NCI-H82 (cell line): ENCODE data around the gene CYP4F8.

ENCODE experiments used
- DNase-seq: peaks from one replicate; lab custom pipeline; 2025; lab: John Stamatoyannopoulos, UW

Gene CYP4F8

DNA sequence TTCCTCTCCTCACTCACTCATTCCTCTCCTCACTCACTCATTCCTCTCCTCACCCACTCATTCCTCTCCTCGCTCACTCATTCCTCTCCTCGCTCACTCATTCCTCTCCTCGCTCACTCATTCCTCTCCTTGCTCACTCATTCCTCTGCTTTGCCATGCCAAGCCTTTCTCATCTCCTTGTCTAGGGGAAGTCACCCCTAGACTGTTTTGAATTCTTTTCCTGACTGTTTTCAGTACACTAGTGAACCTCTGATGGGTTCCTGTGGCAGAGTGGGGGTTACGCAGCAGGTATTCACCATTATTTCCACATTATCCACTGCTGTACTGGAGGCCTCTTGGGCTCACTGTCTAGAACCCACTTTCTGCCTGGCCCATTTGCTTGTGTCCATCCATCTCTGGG is 1.2 kb downstream of the CYP4F8 start:
- DNase-seq, result no peak

DNA sequence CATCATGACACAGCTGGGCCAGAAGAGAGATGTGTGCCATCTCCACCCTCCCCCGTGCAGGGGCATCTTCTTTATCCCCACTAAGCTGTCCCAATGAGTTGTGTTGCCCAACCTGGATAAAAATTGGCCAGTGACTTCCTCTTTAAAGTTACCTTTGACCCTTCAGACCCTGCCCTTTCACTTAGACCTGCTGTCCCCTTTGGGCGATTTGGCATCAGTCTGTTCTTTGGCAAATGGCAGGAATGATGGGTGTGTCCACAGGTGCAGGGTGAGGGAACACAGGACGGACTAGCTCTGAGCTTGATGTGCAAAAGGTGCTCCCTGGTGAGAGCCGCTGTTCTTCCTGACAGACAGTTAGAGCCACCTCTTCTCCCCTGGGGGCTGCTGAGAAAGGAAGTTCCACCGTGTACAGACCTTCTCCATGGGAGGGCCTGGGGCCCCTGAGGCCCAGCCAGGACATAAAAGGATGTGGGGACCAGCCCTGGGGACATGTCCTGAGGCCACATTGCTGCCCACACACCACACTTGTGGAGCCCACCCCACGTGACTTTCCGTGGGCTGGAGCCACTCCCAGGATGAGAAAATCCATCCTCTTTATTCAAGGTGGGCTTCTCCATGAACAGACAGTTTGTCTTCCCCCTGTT is 1.7 kb downstream of the CYP4F8 start:
- DNase-seq, result no peak

DNA sequence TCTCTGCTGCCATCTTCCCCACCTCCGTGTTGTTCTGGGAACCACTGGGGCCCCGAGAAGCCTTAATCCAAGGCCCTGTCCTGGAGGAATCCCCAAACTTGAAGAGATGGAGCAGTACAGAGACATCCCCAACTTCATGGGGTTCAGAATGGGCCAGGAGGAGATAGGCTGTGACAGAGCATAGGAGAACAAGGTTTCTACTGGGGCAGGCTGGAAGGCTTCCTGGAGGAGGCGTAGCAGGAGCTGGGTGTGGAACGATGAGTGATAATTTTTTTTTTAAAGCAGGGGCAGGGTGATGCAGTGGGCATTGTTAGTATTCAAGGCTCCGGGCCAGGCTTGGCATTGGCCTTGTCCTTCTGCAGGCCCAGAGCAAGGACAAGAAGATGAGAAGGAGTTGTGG is 3.3 kb downstream of the CYP4F8 start:
- no peak for DNase-seq

DNA sequence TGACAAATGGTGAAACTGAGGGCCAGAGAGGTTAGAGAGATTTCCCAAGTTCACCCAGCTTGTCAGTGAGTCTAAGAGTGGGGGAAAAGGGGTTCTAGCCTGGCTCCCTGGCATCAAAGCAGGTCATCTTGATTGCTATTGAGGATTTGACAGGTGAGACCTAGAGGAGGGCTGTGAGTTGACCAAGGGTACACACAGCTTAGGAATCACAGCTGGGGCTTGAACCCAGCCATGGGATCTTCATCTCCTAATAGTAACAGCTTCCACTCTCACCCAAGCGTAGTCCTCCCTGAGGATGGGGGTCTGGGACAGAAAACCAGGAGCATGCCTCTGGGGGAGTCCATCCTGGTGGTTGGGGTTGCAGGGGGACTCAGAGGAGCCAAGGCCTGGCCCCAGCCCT is 6.8 kb downstream of the CYP4F8 start:
- DNase-seq, result no peak

DNA sequence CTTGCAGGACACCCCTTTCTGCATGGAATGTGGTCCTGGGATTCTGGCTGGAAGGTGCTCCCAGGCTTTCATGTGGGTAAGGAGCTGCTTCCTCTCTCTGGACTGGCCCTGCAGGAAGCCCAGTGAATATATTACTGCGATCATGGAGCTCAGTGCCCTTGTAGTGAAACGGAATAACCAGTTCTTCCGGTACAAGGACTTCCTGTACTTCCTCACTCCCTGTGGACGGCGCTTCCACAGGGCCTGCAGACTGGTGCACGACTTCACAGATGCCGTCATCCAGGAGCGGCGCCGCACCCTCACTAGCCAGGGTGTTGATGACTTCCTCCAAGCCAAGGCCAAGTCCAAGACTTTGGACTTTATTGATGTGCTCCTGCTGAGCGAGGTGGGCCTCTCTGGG is 8.0 kb downstream of the CYP4F8 start:
- DNase-seq, result no peak

DNA sequence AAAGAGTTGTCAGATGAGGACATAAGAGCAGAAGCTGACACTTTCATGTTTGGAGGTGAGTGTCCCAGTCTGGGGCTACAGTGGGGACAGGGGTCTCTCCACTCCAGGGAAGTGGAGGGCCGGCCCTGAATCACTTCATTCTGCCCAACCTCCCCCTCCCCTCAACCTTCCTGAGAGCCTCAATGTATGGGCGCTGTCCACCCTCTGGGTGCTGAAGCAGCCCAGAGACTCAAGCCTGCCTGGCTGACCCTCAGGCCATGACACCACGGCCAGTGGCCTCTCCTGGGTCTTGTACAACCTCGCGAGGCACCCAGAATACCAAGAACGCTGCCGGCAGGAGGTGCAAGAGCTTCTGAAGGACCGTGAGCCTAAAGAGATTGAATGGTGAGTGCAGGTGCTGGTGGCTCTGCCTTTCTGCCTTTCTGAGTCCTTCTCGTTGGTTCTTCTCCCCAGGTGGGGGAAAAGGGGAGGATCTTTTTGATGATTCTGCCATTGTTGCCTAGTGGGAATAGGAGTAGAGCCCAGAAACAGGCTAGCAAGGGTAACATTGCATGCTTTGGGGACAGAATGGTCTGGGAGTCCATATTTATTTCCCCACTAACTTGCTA is 8.8 kb downstream of the CYP4F8 start:
- no peak for DNase-seq

DNA sequence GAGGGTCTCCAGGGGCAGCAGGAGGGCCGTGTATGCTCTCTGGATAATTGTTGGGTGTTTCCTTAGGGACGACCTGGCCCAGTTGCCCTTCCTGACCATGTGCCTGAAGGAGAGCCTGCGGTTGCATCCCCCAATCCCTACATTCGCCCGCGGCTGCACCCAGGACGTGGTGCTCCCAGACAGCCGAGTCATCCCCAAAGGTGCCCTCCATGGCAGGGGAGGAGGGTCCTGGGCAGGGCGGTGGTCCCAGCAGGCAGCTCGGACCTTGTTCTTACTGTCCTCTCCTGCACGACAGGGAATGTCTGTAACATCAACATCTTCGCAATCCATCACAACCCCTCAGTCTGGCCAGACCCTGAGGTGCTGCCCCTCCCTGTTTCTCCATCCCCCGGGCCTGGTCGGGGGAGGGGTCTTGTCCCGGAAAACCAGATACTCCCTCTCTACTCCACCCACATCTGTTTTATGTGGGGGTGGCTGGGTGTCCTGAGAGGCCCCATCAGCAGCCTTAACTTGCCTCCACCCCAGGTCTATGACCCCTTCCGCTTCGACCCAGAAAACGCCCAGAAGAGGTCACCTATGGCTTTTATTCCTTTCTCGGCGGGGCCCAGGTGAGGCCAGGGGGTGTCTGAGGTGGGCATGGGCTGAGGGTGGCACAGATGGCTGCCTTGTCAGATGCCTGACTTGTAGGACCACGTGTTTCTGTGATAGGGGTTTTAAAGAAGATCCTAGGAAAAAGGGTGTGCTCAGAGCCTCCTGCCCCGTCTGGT is 13.4 kb downstream of the CYP4F8 start:
- no peak for DNase-seq

DNA sequence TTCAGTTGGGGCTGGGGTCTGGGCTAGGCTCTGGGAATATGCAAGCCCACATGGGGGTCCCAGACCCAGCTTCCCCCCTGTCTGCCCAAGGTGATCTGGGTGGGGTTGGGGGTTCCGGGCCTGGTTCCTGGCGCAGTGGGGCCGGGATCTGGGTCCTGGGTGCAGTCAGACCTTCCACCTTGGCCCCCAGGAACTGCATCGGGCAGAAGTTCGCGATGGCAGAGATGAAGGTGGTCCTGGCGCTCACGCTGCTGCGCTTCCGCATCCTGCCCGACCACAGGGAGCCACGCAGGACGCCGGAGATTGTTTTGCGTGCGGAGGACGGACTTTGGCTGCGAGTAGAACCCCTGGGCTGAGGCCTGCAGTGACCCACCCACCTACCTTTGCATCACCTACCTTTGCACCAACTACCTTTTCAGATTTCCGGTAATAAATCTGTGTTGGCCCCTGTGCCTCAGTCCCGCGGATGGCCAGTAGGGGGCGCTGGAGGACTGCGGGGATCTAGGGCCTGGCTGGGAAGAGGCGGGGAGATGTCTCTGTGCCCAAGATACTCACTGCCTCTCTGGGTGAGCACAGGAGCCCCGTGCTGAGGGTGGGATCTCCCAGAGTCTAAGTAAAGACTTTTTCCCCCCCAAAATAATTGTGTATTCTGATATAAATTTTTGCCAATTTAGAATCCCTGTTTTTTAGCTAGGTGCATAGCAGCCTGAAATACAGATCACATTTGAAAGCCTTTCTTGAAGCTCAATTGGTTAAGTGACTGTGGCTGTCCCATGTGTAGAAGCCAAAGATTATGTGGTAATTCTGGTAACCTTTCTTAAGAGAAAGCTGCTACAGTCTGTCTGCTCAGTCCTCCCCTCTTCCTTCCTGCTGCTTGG is 14.2 kb downstream of the CYP4F8 start:
- DNase-seq, result peak; percentile 84

DNA sequence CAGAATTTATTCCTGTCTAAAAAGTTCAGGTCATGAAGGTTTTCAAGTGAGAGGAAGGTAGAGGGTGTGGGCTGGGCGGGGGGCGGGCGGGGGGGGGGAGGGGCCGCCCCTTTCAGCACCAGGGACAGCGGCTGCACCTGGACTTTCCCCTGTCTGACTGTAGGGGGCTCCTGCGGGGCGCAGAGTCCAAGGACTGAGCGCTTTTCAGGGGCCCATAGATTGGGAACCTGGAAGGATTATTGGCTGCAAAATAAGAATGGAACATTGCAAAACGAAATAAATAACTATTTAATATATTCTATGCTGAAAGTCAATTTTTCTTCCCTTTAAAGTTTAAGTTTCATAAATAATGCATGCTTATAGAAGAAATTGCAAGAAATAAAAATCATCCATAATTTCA is 16.8 kb downstream of the CYP4F8 start:
- peak; percentile 50 for DNase-seq

DNA sequence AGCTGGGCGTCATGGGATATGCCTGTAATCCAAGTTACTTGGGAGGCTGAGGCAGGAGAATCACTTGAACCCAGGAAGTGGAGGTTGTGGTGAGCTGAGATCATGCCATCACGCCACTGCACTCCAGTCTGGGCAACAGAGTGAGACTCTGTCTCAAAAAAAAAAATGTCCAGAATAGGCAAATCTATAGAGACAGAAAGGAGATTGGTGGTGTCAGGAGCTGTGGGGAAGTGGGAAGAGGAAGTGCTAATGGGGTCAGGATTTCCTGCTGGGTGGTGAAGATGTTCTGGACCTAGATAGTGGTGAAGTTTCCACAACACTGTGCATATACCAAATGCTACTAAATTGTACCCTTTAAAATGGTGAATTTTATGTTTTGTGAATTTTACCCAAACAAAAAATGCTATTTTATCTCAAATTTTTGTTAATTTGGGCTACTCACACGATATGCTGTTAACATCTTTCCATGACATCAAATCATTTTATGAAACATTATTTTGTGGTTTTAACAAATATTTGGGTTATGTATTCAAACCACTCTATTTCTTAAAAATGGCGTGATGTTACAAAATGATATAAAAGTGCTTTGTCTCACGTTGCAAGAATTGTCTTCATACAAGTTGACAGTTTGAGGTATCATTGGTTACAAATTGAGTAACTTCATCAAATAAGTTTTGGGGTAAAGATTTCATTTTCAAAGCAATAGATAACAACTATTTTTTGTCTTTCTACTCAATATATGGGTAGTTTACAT is 18.2 kb downstream of the CYP4F8 start:
- DNase-seq, result no peak

DNA sequence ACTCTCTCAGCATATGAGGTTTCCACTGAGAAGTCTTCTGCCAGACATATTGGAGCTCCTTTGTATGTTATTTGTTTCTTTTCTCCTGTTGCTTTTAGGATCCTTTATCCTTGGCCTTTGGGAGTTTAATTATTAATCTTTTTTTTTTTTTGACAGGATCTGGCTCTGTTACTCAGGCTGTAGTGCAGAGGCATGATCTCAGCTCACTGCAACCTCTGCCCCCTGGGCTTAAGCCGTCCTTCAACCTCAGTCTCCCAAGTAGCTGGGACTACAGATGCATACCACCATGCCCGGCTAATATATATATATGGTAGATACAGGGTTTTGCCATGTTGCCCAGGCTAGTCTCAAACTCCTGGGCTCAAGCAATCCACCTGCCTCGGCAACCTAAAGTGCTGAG is 19.1 kb downstream of the CYP4F8 start:
- no peak for DNase-seq

DNA sequence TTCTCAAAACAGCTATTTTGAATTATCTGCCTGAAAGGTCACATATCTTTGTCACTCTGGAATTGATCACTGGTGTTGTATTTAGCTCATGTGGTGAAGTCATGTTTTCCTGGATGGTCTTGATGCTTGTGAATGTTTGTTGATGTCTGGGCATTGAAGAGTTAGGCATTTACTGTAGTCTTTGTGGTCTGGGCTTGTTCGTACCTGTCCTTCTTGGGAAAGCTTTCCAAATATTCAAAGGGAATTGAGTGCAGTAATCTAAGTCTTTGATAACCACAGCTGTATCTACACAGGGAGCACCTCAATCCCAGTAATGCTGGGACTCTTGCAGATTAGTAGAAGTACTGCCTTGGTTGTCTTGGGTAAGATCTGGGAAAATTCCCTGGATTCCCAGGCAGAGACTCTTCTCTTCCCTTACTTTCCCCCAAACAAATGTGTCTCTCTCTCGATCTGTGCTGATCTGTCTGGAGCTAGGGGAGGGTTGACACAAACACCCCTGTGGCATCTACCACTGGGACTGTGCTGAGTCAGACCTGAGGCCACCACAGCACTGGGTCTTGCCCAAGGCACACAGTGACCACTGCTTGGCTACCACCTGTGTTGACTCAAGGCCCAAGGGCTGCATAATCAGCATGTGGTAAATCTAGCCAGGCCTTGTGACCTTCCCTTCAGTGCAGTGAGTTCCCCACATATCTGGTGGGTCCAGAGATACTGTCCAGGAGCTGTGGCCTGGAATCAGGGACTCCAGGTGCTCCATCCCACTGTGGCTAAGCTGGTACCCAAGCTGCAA is 20.2 kb downstream of the CYP4F8 start:
- no peak for DNase-seq

DNA sequence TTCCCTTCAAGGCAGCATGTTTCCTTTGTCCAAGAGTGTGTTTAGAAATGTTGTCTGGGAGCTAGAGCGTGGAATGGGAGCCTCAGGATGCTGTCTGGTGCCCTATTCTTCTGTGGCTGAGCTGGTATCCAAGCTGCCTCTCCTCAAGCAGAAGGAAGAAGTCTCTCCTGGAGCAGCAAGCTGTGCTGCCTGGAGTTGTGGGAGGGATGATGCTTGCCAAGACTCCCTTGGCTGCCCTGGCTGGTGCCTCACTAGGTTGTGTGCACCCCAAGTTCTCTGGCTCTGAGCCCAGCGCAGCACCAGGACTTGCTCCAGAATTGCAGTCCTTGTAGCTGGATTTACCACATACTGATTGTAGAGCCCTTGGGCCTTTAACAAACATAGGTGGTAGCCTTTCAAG is 21.0 kb downstream of the CYP4F8 start:
- DNase-seq, result no peak

DNA sequence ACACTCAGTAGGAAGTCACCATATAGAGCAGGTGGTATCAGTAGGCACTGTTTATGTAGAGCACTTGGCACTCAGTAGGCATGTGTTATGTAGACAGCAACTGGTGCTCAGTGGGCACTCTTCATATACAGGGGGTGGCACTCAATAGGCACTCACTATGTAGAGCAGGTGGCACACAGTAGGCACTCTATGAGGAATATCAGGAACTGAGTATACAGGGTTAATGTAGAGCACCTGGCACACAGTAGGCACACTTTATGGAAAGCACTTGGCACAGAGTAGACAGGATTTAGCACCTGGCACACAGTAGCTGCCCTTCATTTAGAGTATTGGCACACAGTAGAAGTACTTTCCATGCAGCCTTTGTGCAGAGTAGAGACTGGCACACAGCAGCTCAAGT is 24.6 kb downstream of the CYP4F8 start:
- DNase-seq, result no peak

DNA sequence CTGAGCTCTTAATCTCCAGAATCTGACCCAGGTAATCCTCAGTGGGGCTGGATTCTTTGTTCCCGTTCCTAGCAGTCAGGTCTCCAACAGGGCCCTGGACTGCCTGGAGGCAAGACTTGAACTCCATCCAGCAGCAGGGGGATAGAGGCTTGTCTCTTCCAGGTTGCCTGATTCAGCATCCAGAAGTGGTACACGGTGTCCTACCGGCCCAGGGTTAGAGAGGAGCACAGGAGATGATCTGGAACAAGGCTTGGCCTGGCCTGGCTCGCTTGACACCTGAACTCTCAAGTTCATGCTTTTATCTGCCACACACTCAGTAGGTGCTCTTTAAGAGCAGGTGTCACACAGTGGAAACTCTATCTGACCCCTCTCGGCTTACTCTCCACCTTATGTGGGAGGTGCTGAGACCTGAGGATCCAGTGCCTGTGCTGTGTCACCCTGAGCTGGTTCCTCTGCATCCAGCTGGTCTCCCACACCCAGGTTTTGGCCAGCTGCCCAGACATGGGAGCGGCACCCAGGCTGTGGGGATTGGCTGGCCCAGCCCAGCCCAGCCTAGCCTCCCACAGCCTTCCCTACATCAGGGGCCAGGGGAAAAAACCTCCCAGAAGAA is 25.4 kb downstream of the CYP4F8 start, which contains the start of gene CYP4F3:
TSS of gene CYP4F3 (plus strand) at position 604 of the 610 bp plus-strand sequence. CDS start 519 bp downstream, outside the sequence.
- peak; percentile 36 for DNase-seq

DNA sequence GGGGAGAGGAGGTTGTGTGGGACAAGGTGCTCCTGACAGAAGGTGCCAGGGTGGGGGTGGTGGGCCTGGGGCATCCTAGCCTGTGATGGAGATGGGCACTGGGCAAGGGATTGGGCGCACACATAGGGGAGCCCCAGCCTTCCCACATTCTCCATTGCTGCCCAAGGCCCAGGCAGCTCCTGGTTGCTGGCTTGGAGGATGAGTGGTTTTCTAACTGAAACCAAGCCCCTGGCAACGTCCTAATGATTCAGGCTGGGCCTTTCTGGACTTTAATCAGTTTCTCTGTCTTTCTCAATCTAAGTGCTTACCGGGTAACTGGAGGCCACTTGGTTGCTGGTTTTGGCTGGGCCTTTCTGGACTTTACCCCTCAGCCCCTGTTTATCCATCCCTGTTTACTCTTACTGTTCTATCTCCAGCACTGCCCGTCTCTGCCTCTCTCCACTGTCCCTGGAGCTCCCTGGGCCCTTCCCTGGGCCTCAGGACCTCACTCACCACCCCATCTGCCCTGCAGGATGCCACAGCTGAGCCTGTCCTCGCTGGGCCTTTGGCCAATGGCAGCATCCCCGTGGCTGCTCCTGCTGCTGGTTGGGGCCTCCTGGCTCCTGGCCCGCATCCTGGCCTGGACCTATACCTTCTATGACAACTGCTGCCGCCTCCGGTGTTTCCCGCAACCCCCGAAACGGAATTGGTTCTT is 26.0 kb downstream of the CYP4F8 start:
- DNase-seq, result no peak

DNA sequence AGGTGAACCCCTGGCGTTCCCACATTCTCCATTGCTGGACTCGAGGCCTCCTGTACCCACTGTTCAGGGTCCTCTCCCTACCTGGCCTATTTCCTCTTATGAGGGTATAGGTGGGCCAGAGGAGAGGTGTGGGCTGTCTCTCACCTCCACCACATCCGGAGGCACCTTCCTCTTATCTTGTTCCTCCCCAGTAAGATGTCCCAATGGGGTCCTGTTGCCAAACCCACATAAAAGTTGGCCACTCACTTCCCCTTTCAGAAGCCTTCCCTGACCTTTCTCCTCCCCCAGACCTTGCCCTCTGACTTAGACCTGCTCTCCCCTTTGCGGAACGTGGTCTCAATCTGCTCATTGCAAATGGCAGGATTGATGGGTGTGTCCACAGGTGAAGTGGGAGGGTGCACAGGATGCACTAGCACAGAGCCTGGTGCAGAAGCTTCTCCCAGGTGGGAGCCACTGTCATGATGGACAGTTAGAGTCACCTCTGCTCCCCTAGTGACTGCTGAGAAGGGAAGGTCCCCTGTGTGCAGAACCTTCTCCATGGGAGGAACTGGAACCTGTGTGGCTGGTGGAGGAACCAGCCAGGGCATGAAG is 27.0 kb downstream of the CYP4F8 start:
- no peak for DNase-seq

DNA sequence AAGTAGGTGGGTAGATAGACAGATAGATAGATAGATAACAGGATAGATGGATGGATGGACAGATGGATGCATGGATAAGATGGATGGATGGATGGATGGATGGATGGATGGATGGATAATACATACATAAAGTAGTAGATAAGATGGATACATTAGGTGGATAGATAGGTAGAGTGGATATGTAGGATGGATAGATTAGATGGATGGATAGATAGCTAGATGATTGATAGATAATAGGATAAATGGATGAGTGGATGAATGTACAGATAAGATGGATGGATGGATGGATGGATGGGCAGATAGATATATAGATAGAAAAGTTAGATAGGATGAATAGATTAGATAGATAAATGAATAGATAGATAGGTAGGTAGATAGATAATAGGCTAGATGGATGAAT is 27.8 kb downstream of the CYP4F8 start:
- DNase-seq, result no peak

DNA sequence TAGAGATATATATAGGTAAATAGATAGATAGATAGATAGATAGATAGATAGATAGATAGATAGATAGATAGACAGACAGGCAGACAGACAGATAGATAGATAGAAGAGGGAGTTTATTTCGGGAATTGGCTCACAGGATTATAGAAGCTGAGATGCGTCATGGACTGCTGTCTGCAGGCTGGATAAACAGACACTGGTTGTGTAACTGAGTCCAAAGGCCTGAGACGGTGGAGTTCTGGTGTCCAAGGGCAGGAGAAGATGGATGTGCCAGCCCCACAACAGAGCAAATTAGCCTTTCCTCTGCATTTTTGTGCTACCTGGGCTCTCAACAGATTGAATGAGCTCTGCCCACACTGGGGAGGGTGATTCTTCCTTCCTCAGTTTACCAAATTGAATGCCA is 28.4 kb downstream of the CYP4F8 start:
- no peak for DNase-seq
